Measurements from ENCODE around the gene SKAP2. TPM values are rescaled to one million over a fixed set of nuclear protein-coding genes. Genes with fewer than 3 reads are reported as not detected.

Gene SKAP2, protein sequence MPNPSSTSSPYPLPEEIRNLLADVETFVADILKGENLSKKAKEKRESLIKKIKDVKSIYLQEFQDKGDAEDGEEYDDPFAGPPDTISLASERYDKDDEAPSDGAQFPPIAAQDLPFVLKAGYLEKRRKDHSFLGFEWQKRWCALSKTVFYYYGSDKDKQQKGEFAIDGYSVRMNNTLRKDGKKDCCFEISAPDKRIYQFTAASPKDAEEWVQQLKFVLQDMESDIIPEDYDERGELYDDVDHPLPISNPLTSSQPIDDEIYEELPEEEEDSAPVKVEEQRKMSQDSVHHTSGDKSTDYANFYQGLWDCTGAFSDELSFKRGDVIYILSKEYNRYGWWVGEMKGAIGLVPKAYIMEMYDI
- 6.9 TPM for total RNA-seq
- 10 to 100 TPM in 3 of 8 donors, 1 to 10 TPM in 5; 6.3 to 15.1 (median 9.7) TPM for polyA plus RNA-seq (ENCODE audit: insufficient read depth in 1 of 8, insufficient read length in 8 of 8, low replicate concordance in 1 of 8)
- long read RNA-seq, donor 1, partial matches to known transcripts = 0 of 2 reads
- long read RNA-seq, donor 1, other reads (novel, unspliced or antisense) = 0 of 2 reads
- long read RNA-seq, donor 2, partial matches to known transcripts = 0 of 1 reads
- long read RNA-seq, donor 2, other reads (novel, unspliced or antisense) = 0 of 1 reads
- long read RNA-seq, donor 3, partial matches to known transcripts = 0 of 2 reads
- long read RNA-seq, donor 3, other reads (novel, unspliced or antisense) = 0 of 2 reads
- long read RNA-seq, donor 4, partial matches to known transcripts = 0 of 2 reads
- long read RNA-seq, donor 4, other reads (novel, unspliced or antisense) = 0 of 2 reads
- long read RNA-seq, donor 5, partial matches to known transcripts = 7 of 11 reads
- long read RNA-seq, donor 5, other reads (novel, unspliced or antisense) = 0 of 11 reads
- long read RNA-seq, donor 6 = 0 reads
- long read RNA-seq, donor 7, partial matches to known transcripts = 0 of 2 reads
- long read RNA-seq, donor 7, other reads (novel, unspliced or antisense) = 0 of 2 reads
- long read RNA-seq, donor 8, partial matches to known transcripts = 0 of 3 reads
- long read RNA-seq, donor 8, other reads (novel, unspliced or antisense) = 0 of 3 reads
- long read RNA-seq, donor 9, partial matches to known transcripts = 0 of 3 reads
- long read RNA-seq, donor 9, other reads (novel, unspliced or antisense) = 0 of 3 reads
- long read RNA-seq, donor 10, partial matches to known transcripts = 0 of 1 reads
- long read RNA-seq, donor 10, other reads (novel, unspliced or antisense) = 0 of 1 reads
- long read RNA-seq, donor 11, partial matches to known transcripts = 7 of 11 reads
- long read RNA-seq, donor 11, other reads (novel, unspliced or antisense) = 0 of 11 reads

DNA sequence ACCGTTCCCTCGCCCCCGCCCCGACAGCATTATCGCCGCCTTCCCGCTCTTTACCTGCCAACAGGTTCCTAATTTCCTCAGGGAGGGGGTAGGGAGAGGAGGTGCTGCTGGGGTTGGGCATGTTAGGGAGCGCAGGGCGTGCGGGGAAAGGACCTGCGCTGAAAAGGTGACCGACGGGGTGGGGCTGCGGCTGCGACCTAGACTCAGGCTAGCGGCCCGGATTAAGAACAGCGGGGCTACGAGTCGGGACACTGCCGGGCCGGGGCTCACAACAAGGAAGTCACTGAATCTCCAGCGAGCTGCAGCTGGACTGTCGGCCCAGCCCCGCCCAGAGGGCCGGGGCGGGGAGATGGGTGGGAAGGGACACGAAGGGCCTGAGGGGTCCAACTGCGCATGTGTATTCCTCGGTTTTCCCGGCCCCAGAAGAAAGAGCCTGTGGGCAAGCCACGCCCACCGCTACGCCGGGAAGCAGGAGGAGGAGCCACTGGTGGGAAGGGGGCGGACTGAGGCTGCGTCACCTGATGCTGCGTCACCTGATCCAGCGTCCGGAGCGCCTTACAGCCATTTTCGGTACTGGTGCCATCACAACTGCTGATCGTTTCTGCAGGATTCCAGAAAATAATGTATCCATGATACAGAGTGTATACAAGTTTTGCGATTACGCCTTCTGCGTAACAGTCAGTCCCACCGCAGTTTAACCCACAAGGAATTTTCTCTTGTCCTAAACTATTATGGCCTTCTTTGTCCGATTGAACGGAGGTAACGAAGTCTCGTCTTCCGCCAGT lies at the start of gene SKAP2:
Gene SKAP2, minus strand, starts transcription at position 282 of the 785 bp plus-strand sequence. Its CDS starts 161 bp downstream, at position 121.
- Histone ChIP-seq H3K4me1 (ENCODE audit: control insufficient read depth, insufficient read depth, low read length) (peaks cover 6% of the 10 kb centered on the region), H3K36me3 (ENCODE audit: control insufficient read depth, insufficient read depth, low read length) (no peaks in the 10 kb centered on the region), H3K9me3 (replicated peaks; ENCODE audit: control insufficient read depth, low read depth, low read length) (no peaks in the 10 kb centered on the region), H3K27me3 (ENCODE audit: control insufficient read depth, insufficient read depth, low read length) (peaks cover 18% of the 10 kb centered on the region), H3K4me3 (ENCODE audit: low read length) (peak within 1 kb of the TSS; percentile 70), H3K27ac (ENCODE audit: low read length) (peak within 1 kb of the TSS; percentile 93)
- DNase-seq = peak; percentile 99
- WGBS (ENCODE audit: insufficient coverage) = 0% methylated on average over 41 of the region's 52 CpGs

- DNase-seq = no peak
- Histone ChIP-seq H3K9me3 (replicated peaks; ENCODE audit: control insufficient read depth, low read depth, low read length) (no peaks in the 10 kb centered on the region), H3K4me1 (ENCODE audit: control insufficient read depth, insufficient read depth, low read length) (no peaks in the 10 kb centered on the region), H3K27ac (ENCODE audit: low read length) (no peak overlapping the region), H3K27me3 (ENCODE audit: control insufficient read depth, insufficient read depth, low read length) (no peaks in the 10 kb centered on the region), H3K36me3 (ENCODE audit: control insufficient read depth, insufficient read depth, low read length) (no peaks in the 10 kb centered on the region), H3K4me3 (ENCODE audit: low read length) (no peak overlapping the region)
- WGBS (ENCODE audit: insufficient coverage) = no CpG with 5 or more reads among the region's 1 CpG
These were observed 48.6 kb upstream of the SKAP2 start for GRCh38 chr7:26912933-26913536.

- Histone ChIP-seq H3K4me3 (ENCODE audit: low read length) (no peak overlapping the region), H3K27ac (ENCODE audit: low read length) (no peak overlapping the region), H3K4me1 (ENCODE audit: control insufficient read depth, insufficient read depth, low read length) (no peaks in the 10 kb centered on the region), H3K9me3 (replicated peaks; ENCODE audit: control insufficient read depth, low read depth, low read length) (no peaks in the 10 kb centered on the region), H3K27me3 (ENCODE audit: control insufficient read depth, insufficient read depth, low read length) (no peaks in the 10 kb centered on the region), H3K36me3 (ENCODE audit: control insufficient read depth, insufficient read depth, low read length) (no peaks in the 10 kb centered on the region)
- no peak for DNase-seq
These were observed 47.9 kb upstream of the SKAP2 start for GRCh38 chr7:26912338-26912737.

DNA sequence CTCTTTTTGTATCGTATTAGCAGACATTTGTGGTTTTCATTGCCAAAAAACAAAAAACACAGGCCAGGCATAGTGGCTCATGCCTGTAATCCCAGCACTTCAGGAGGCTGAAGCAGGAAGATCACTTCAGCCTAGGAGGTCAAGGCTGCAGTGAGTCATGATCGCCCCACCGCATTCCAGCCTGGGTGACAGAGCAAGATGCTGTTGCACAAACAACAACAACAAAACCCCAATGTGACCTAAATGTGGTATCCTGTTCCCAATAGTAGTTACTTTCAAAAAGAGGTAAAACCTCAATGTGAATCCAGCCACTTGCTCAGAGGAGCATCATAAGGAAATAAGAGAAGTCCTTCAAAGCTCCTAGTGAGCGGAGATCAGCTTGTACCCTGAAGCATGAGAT lies 45.8 kb upstream of the SKAP2 start:
- H3K27ac ChIP-seq (ENCODE audit: low read length) = no peak overlapping the region

GRCh38 chr7:26900251-26900650 lies 35.9 kb upstream of the SKAP2 start:
- Histone ChIP-seq H3K9me3 (replicated peaks; ENCODE audit: control insufficient read depth, low read depth, low read length) (no peaks in the 10 kb centered on the region), H3K27me3 (ENCODE audit: control insufficient read depth, insufficient read depth, low read length) (no peaks in the 10 kb centered on the region), H3K36me3 (ENCODE audit: control insufficient read depth, insufficient read depth, low read length) (no peaks in the 10 kb centered on the region)

More for the DNA sequence above, 45.8 kb upstream of the SKAP2 start:
- no peaks in the 10 kb centered on the region for H3K27me3 ChIP-seq (ENCODE audit: control insufficient read depth, insufficient read depth, low read length)
- H3K4me1 ChIP-seq (ENCODE audit: control insufficient read depth, insufficient read depth, low read length) = no peaks in the 10 kb centered on the region
- H3K36me3 ChIP-seq (ENCODE audit: control insufficient read depth, insufficient read depth, low read length) = no peaks in the 10 kb centered on the region
- 100% methylated on average over 1 of the region's 4 CpGs for WGBS (ENCODE audit: insufficient coverage)
- H3K9me3 ChIP-seq (replicated peaks; ENCODE audit: control insufficient read depth, low read depth, low read length) = no peaks in the 10 kb centered on the region
- DNase-seq = no peak
- H3K4me3 ChIP-seq (ENCODE audit: low read length) = no peak overlapping the region

DNA sequence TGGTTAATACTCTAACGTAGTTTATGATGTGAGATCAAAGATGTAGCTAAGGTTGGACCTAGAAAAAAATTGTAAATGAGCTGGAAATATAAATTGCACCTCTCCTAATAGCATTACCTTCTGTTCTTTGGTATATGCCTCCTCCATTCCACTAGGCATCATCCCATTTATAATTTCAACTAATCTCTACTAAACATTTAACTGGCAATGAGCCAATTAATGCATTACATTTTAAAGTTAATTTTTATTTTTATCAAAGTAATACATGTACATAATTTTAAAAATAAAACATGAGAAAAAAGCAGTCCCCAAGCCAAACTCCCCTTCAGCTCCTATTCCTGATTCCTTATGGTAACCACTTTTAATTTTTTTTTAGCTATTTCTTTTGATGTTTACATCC lies 35.1 kb upstream of the SKAP2 start:
- DNase-seq = no peak
- Histone ChIP-seq H3K27ac (ENCODE audit: low read length) (no peak overlapping the region), H3K27me3 (ENCODE audit: control insufficient read depth, insufficient read depth, low read length) (no peaks in the 10 kb centered on the region), H3K4me1 (ENCODE audit: control insufficient read depth, insufficient read depth, low read length) (no peaks in the 10 kb centered on the region), H3K36me3 (ENCODE audit: control insufficient read depth, insufficient read depth, low read length) (no peaks in the 10 kb centered on the region), H3K9me3 (replicated peaks; ENCODE audit: control insufficient read depth, low read depth, low read length) (no peaks in the 10 kb centered on the region), H3K4me3 (ENCODE audit: low read length) (no peak overlapping the region)
- WGBS (ENCODE audit: insufficient coverage) = no CpG with 5 or more reads among the region's 1 CpG

More at GRCh38 chr7:26900251-26900650, 35.9 kb upstream of the SKAP2 start:
- H3K4me3 ChIP-seq (ENCODE audit: low read length) = no peak overlapping the region
- DNase-seq = no peak
- no peaks in the 10 kb centered on the region for H3K4me1 ChIP-seq (ENCODE audit: control insufficient read depth, insufficient read depth, low read length)
- no peak overlapping the region for H3K27ac ChIP-seq (ENCODE audit: low read length)

- Histone ChIP-seq H3K4me3 (ENCODE audit: low read length) (no peak overlapping the region), H3K4me1 (ENCODE audit: control insufficient read depth, insufficient read depth, low read length) (no peaks in the 10 kb centered on the region), H3K27ac (ENCODE audit: low read length) (no peak overlapping the region), H3K9me3 (replicated peaks; ENCODE audit: control insufficient read depth, low read depth, low read length) (no peaks in the 10 kb centered on the region), H3K27me3 (ENCODE audit: control insufficient read depth, insufficient read depth, low read length) (no peaks in the 10 kb centered on the region), H3K36me3 (ENCODE audit: control insufficient read depth, insufficient read depth, low read length) (no peaks in the 10 kb centered on the region)
- DNase-seq = no peak
- WGBS (ENCODE audit: insufficient coverage) = no CpG with 5 or more reads among the region's 2 CpGs
These were observed 34.5 kb upstream of the SKAP2 start for GRCh38 chr7:26898891-26899290.

DNA sequence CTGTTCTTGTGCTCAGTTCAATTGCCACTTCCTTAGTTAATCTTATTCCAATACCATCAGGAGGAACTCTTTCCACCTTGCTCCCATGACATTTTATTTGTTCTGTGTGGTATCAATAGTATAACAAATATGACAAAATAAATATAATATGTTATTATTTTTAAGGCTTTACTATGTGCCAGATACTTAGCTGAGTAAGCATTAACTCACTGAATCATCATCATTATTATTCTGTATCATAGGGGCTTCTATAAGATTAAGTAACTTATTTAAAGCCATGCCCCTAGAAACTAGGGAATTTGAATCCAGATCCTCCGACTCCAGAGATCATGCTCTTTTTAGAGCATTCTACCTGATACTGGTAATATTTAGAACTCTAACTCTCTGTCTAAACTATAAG lies 33.5 kb upstream of the SKAP2 start:
- Histone ChIP-seq H3K27ac (ENCODE audit: low read length) (no peak overlapping the region), H3K36me3 (ENCODE audit: control insufficient read depth, insufficient read depth, low read length) (no peaks in the 10 kb centered on the region), H3K4me1 (ENCODE audit: control insufficient read depth, insufficient read depth, low read length) (no peaks in the 10 kb centered on the region), H3K27me3 (ENCODE audit: control insufficient read depth, insufficient read depth, low read length) (no peaks in the 10 kb centered on the region), H3K9me3 (replicated peaks; ENCODE audit: control insufficient read depth, low read depth, low read length) (no peaks in the 10 kb centered on the region), H3K4me3 (ENCODE audit: low read length) (no peak overlapping the region)
- WGBS (ENCODE audit: insufficient coverage) = no CpG with 5 or more reads among the region's 1 CpG
- DNase-seq = no peak
